GM18508 (cell line): Measurements from ENCODE around the gene RAD9A.

Experiments
- ATAC-seq: cut with Tn5 transposase; IDR thresholded peaks from one replicate; pipeline ENCODE4 v1.9.1; 2021; ENCODE audit warnings: moderate number of reproducible peaks; ENCODE audit not compliant: insufficient read depth, unreplicated experiment

RAD9A gene

GRCh38 chr11:67406969-67407687 is 15.3 kb downstream of the RAD9A start:
- ATAC-seq = no peak

- ATAC-seq = no peak
Observed at GRCh38 chr11:67407688-67408163, 15.9 kb downstream of the RAD9A start.

- ATAC-seq = no peak
Observed at GRCh38 chr11:67408437-67409200, 16.8 kb downstream of the RAD9A start.

GRCh38 chr11:67409261-67409666 is 17.5 kb downstream of the RAD9A start:
- no peak for ATAC-seq

- no peak for ATAC-seq
Observed at GRCh38 chr11:67409781-67410368, 18.1 kb downstream of the RAD9A start.

GRCh38 chr11:67410369-67410831 is 18.6 kb downstream of the RAD9A start:
- no peak for ATAC-seq

GRCh38 chr11:67410984-67411784 is 19.4 kb downstream of the RAD9A start:
- ATAC-seq = no peak

GRCh38 chr11:67411785-67412152 is 20.0 kb downstream of the RAD9A start:
- ATAC-seq = no peak

GRCh38 chr11:67412495-67413179 is 20.9 kb downstream of the RAD9A start:
- ATAC-seq = no peak

- no peak for ATAC-seq
Observed at GRCh38 chr11:67413266-67413849, 21.6 kb downstream of the RAD9A start.

- ATAC-seq = no peak
Observed at GRCh38 chr11:67415501-67416304, 23.9 kb downstream of the RAD9A start, which contains the start of gene CARNS1. Gene CARNS1, plus strand, starts transcription at chr11:67415678. Its CDS starts 522 bp downstream, at chr11:67416200.

GRCh38 chr11:67416416-67417335 is 24.9 kb downstream of the RAD9A start:
- no peak for ATAC-seq

GRCh38 chr11:67417425-67417824 is 25.6 kb downstream of the RAD9A start:
- no peak for ATAC-seq

- ATAC-seq = no peak
Observed at GRCh38 chr11:67418476-67419281, 26.9 kb downstream of the RAD9A start.

- ATAC-seq = no peak
Observed at GRCh38 chr11:67419325-67420049, 27.7 kb downstream of the RAD9A start.

GRCh38 chr11:67420147-67420645 is 28.4 kb downstream of the RAD9A start:
- ATAC-seq = no peak
